ENCODE results near the gene CFAP73. TPM values are rescaled to one million over a fixed set of nuclear protein-coding genes. Genes with fewer than 3 reads are reported as not detected.

Gene CFAP73
- polyA plus RNA-seq, 1 experiment: not detected

GRCh38 chr12:113157218-113157859 lies 7.8 kb downstream of the CFAP73 start:
- DNase-seq (ENCODE audit: low read depth, low spot score): no peak
- TF ChIP-seq, protein P1, sequence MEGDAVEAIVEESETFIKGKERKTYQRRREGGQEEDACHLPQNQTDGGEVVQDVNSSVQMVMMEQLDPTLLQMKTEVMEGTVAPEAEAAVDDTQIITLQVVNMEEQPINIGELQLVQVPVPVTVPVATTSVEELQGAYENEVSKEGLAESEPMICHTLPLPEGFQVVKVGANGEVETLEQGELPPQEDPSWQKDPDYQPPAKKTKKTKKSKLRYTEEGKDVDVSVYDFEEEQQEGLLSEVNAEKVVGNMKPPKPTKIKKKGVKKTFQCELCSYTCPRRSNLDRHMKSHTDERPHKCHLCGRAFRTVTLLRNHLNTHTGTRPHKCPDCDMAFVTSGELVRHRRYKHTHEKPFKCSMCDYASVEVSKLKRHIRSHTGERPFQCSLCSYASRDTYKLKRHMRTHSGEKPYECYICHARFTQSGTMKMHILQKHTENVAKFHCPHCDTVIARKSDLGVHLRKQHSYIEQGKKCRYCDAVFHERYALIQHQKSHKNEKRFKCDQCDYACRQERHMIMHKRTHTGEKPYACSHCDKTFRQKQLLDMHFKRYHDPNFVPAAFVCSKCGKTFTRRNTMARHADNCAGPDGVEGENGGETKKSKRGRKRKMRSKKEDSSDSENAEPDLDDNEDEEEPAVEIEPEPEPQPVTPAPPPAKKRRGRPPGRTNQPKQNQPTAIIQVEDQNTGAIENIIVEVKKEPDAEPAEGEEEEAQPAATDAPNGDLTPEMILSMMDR (IDR thresholded peaks at IDR 0.05; ENCODE audit: low read depth, low read length): no peak
- CTCF ChIA-PET: interaction anchor here (1.3 kb wide), 1 partner anchor 109 kb away, joined by 6 read pairs; no protein-coding TSS in a partner anchor
- no peaks in the 10 kb centered on the region; the same call in 1 of the 2 replicates for H3K9me3 ChIP-seq (ENCODE audit: control insufficient read depth, insufficient read depth, low read length)
- H3K27ac ChIP-seq (ENCODE audit: low read depth, low read length): no peak overlapping the region
- H3K27me3 ChIP-seq (ENCODE audit: control insufficient read depth, insufficient read depth, low read length): peaks cover 28% of the 10 kb centered on the region
- H3K4me3 ChIP-seq (ENCODE audit: low read depth, low read length): no peak overlapping the region
- POLR2A ChIA-PET: no interaction called here

DNA sequence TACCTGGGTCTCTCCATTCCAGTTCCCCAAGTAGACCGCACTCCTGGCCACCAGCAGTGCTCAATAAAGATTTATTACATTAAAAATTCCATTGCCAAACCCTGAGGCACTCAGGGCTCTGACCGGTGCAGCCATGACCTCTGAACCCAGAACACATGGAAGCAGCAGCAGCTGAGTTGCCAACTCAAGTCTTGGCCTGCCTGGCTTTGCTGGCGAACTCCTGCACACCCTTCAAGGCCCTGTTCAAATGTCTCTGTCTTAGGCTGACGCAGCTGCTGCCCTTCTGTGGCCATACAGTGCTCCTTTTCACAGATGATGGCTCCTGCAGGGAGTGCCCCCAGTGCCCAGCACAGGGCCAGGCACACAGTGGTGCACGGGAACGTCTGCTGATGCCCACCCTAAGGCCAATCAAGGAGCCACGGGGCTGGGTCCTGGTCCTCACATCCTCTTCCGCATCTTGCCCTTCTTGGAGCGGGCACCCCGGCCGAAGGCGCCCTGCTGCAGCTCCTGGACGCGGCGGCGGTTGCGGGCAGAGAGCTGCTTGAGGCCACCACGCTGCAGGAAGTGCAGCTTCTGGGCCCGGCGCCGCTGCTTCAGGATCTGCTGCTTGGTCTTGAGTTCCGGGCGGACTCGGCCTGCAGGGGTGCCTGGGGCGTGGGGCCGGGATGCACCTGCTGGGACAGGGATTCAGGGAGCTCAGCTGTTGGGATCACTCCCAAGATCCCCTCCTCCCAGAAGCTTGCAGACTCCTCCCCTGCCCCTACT lies 9.1 kb downstream of the CFAP73 start:
- no peak overlapping the region for H3K27ac ChIP-seq (ENCODE audit: low read depth, low read length)
- no peak for DNase-seq (ENCODE audit: low read depth, low spot score)
- ChIA-PET CTCF (interaction anchor here (0.6 to 0.8 kb wide), 3 partner anchors 15 to 135 kb away, joined by 3 read pairs; no protein-coding TSS in a partner anchor), POLR2A (no interaction called here)
- no peaks in the 10 kb centered on the region; the same call in 1 of the 2 replicates for H3K9me3 ChIP-seq (ENCODE audit: control insufficient read depth, insufficient read depth, low read length)
- TF ChIP-seq, protein P1 (IDR thresholded peaks at IDR 0.05; ENCODE audit: low read depth, low read length): no peak
- H3K4me3 ChIP-seq (ENCODE audit: low read depth, low read length): no peak overlapping the region
- H3K27me3 ChIP-seq (ENCODE audit: control insufficient read depth, insufficient read depth, low read length): peaks cover 17% of the 10 kb centered on the region

DNA sequence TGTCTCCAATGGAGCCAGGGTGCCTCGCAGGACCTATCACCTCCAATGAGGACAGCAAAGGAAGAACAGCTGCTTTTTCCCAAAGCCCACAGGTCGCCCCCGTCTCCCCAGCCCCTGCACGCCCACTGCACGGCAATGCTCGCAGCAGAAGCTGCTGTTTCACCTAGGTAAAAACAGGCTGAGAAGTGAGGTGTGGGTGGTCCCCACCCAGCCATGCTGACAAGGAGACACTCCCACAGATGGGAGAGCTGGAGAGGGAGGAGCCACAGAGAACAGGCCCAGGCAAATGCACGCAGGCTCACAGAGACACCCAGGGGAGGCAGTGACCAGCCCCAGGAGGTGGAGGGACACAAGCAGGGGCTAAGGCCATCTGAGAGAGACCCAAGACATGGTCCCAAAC lies 10.4 kb downstream of the CFAP73 start:
- CTCF ChIA-PET: interaction anchor here (1.4 to 1.5 kb wide), 2 partner anchors 14 to 111 kb away, joined by 6 to 10 read pairs; no protein-coding TSS in a partner anchor
- Histone ChIP-seq H3K9me3 (ENCODE audit: control insufficient read depth, insufficient read depth, low read length) (no peaks in the 10 kb centered on the region; the same call in 1 of the 2 replicates), H3K27ac (ENCODE audit: low read depth, low read length) (no peak overlapping the region), H3K4me3 (ENCODE audit: low read depth, low read length) (no peak overlapping the region), H3K27me3 (ENCODE audit: control insufficient read depth, insufficient read depth, low read length) (peaks cover 7% of the 10 kb centered on the region)
- TF ChIP-seq, protein P1 (IDR thresholded peaks at IDR 0.05; ENCODE audit: low read depth, low read length): no peak
- no peak for DNase-seq (ENCODE audit: low read depth, low spot score)
- POLR2A ChIA-PET: no interaction called here

- TF ChIP-seq, protein P1 (IDR thresholded peaks at IDR 0.05; ENCODE audit: low read depth, low read length): no peak
- Histone ChIP-seq H3K27ac (ENCODE audit: low read depth, low read length) (no peak overlapping the region), H3K4me3 (ENCODE audit: low read depth, low read length) (no peak overlapping the region), H3K27me3 (ENCODE audit: control insufficient read depth, insufficient read depth, low read length) (no peaks in the 10 kb centered on the region), H3K9me3 (ENCODE audit: control insufficient read depth, insufficient read depth, low read length) (no peaks in the 10 kb centered on the region; the same call in 1 of the 2 replicates)
- POLR2A ChIA-PET: interaction anchor here (0.6 kb wide), 1 partner anchor 10 kb away, joined by 3 read pairs; no protein-coding TSS in a partner anchor
- no peak for DNase-seq (ENCODE audit: low read depth, low spot score)
- CTCF ChIA-PET: interaction anchor here (1.9 to 2.1 kb wide), 2 partner anchors 12 to 113 kb away, joined by 7 to 9 read pairs; no protein-coding TSS in a partner anchor
Observed at GRCh38 chr12:113161415-113162016, 12.0 kb downstream of the CFAP73 start.

All from AG04450 (cell line).